SJCRH30 (cell line): ENCODE measurements around the gene SPCS2. TPM values are rescaled to one million over a fixed set of nuclear protein-coding genes. Genes with fewer than 3 reads are reported as not detected.

ENCODE experiments used
- total RNA-seq: library from RNA; depleted of rRNA; stranded (reverse); fragments of >200 nt; shearing (Covaris generic); gene quantifications from 2 replicates; pipeline ENCODE4 v1.2.3, GENCODE V29; 2014; rRNA removed

Gene SPCS2
- total RNA-seq, 1 experiment from 2014 or later, result 61.3 TPM

Other genes with a start within 250 kb of the SPCS2 start
- not detected in 2 replicates for gene CHRDL2, start 217.8 kb upstream of the SPCS2 start, total RNA-seq
- 16.0 and 17.8 TPM in 2 replicates for gene RNF169, start 200.4 kb upstream of the SPCS2 start, total RNA-seq
- 4.9 and 5.7 TPM in 2 replicates for gene XRRA1, start 175 bp upstream of the SPCS2 start, total RNA-seq
- gene NEU3, start 39.7 kb downstream of the SPCS2 start, total RNA-seq, result 10.4 and 10.8 TPM in 2 replicates
- not detected in 2 replicates for gene OR2AT4, start 147.6 kb downstream of the SPCS2 start, total RNA-seq
- 0.20 and 0.73 TPM in 2 replicates for gene SLCO2B1, start 201.8 kb downstream of the SPCS2 start, total RNA-seq